Gastrocnemius medialis (tissue), 4 donors: Measurements from ENCODE around the gene NPTN.

Experiments used
- CTCF ChIP-seq, 5 experiments: fragments of 450-650 bp in 3 of 5; fragments of 200-600 bp in 2 of 5; sonication (generic) in 2 of 5; IDR thresholded peaks in 4 of 5; conservative IDR thresholded peaks in 1 of 5; 1 replicate in 4 of 5; 2 replicates in 1 of 5; pipeline ENCODE4 v1.5.1; 2016 to 2019; ENCODE audit warnings: antibody characterized with exemption in 5 of 5, mild to moderate bottlenecking in 3 of 5, moderate library complexity in 3 of 5
- POLR2A ChIP-seq, 2 donors: fragments of 450-650 bp; IDR thresholded peaks; one replicate each; pipeline ENCODE4 v1.6.1; 2017; ENCODE audit warnings: antibody characterized with exemption in 2 of 2, mild to moderate bottlenecking in 2 of 2, moderate library complexity in 2 of 2

DNA sequence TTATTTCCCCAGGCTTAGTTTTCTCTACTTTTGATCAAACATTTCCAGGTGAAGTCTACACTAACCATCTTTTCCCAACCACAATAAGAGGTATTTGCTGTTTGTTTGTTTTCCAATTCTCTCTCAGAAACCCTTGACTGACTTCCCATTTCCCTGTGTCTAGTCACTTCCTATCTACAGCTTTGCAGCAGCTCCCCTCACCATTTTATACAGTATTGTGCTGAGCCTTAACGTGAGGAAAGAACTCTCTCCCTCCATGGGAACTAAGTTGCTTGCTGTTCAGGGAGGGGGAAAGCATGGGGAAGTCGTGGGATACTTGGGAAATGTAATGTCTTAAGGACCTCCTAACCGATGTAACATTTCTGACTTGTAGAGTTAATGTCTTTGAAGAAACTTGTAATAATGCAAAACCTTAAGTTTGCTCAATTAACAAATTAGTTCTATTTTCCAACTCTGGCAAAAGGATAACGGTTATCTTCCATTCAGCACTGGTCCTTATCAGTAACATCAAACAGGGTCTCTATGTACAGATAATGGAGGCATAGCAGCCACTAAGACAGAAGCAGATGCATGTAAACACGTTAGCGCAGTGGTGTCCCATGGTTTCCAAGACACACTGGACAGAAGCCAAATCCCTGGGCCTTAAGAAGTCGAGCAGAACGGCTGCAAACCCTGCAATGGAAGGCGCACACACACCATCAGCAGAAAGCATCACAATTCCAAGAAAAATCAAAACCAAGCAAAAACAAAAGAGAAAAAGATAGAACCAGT lies 39.7 kb downstream of the NPTN start:
- TF ChIP-seq CTCF (IDR thresholded peaks at IDR 0.05 in 4 of 5, conservative IDR thresholded peaks at IDR 0.05 in 1 of 5) (no peak), POLR2A (IDR thresholded peaks at IDR 0.05) (no peak)
